Pons (tissue), 1 donor: ENCODE data around the gene VPREB3.
A peak's percentile ranks its signal among the peaks of the same experiment; 100 is the strongest.

Experiments
- DNase-seq: peaks from one replicate; pipeline ENCODE4 v3.0.0-alpha.2; 2016; ENCODE audit warnings: low spot score

VPREB3 gene

GRCh38 chr22:23764899-23765881 lies 11.0 kb upstream of the VPREB3 start:
- DNase-seq: no peak

GRCh38 chr22:23763954-23764353 lies 9.7 kb upstream of the VPREB3 start:
- no peak for DNase-seq

- DNase-seq: no peak
Observed at GRCh38 chr22:23763579-23763945, 9.3 kb upstream of the VPREB3 start.

- DNase-seq: no peak
Observed at GRCh38 chr22:23762842-23763578, 8.8 kb upstream of the VPREB3 start, which contains the start of gene C22orf15. C22orf15 (plus strand) TSS chr22:23762990; CDS start chr22:23763307, 317 bp downstream.

GRCh38 chr22:23760056-23760455 lies 5.8 kb upstream of the VPREB3 start:
- DNase-seq: no peak

- DNase-seq: no peak
Observed at GRCh38 chr22:23759566-23759965, 5.3 kb upstream of the VPREB3 start.

- DNase-seq: no peak
Observed at GRCh38 chr22:23756891-23757290, 2.7 kb upstream of the VPREB3 start.

- DNase-seq: no peak
Observed at GRCh38 chr22:23755711-23756110, 1.5 kb upstream of the VPREB3 start.

GRCh38 chr22:23754980-23755636 lies 883 bp upstream of the VPREB3 start:
- peak; percentile 95 for DNase-seq

- no peak for DNase-seq
Observed at GRCh38 chr22:23753385-23753784, 840 bp downstream of the VPREB3 start.

- no peak for DNase-seq
Observed at GRCh38 chr22:23752750-23753149, 1.5 kb downstream of the VPREB3 start.

- no peak for DNase-seq
Observed at GRCh38 chr22:23752090-23752691, 2.0 kb downstream of the VPREB3 start.

- no peak for DNase-seq
Observed at GRCh38 chr22:23751441-23751996, 2.7 kb downstream of the VPREB3 start.

- DNase-seq: peak; percentile 56
Observed at GRCh38 chr22:23750714-23751440, 3.3 kb downstream of the VPREB3 start, which contains the start of gene ZNF70. ZNF70 (minus strand) TSS chr22:23751112; CDS start chr22:23745140, 5,972 bp downstream.

GRCh38 chr22:23750367-23750713 lies 3.9 kb downstream of the VPREB3 start:
- no peak for DNase-seq

GRCh38 chr22:23749841-23750301 lies 4.4 kb downstream of the VPREB3 start:
- no peak for DNase-seq

- no peak for DNase-seq
Observed at GRCh38 chr22:23745791-23746190, 8.4 kb downstream of the VPREB3 start.

GRCh38 chr22:23744485-23744884 lies 9.7 kb downstream of the VPREB3 start:
- no peak for DNase-seq

- no peak for DNase-seq
Observed at GRCh38 chr22:23744001-23744400, 10.2 kb downstream of the VPREB3 start.

- DNase-seq: no peak
Observed at GRCh38 chr22:23743303-23743705, 10.9 kb downstream of the VPREB3 start.
